Measurements from ENCODE around the gene DNAJC25. TPM values are rescaled to one million over a fixed set of nuclear protein-coding genes. Genes with fewer than 3 reads are reported as not detected.

The DNAJC25 gene
- total and polyA plus RNA-seq, 8 donors, result 5.4 to 15.6 (median 11.6) TPM

- no peak for TF ChIP-seq CTCF (IDR thresholded peaks at IDR 0.05)
- no peak overlapping the region for H3K27ac ChIP-seq
- intact Hi-C loops (cut with DNase I), result no loop called here
- ATAC-seq (no peak), DNase-seq (no peak)
- no peaks in the 10 kb centered on the region for H3K4me1 ChIP-seq
- no peak overlapping the region for H3K4me3 ChIP-seq
- H3K9me3 ChIP-seq, result no peaks in the 10 kb centered on the region
- peaks cover 0 to 37% of the 10 kb centered on the region in 2 donors for H3K36me3 ChIP-seq
- no peaks in the 10 kb centered on the region for H3K27me3 ChIP-seq
Observed at GRCh38 chr9:111644195-111644772, 13.2 kb downstream of the DNAJC25 start.

DNA sequence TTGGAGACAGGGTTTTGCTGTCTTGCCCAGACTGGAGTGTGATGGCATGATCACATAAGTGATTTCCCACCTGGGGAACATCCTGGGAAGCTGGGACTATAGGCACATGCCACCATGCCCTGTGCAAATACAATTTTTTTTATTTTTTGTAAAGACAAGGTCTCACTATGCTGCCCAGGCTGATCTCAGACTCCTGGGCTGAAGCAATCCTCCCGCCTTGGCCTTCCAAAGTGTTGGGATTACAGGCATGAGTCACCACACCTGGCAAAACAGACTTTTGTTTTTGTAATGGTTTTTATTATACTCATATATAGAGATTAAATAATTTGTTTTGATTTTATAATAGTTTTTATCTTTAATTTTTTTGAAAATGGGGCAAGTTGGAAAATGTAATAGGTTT lies 14.7 kb downstream of the DNAJC25 start:
- Histone ChIP-seq H3K27ac (no peak overlapping the region), H3K4me3 (no peak overlapping the region), H3K36me3 (peaks cover 0 to 51% of the 10 kb centered on the region in 2 donors), H3K4me1 (no peaks in the 10 kb centered on the region), H3K27me3 (no peaks in the 10 kb centered on the region), H3K9me3 (no peaks in the 10 kb centered on the region)
- intact Hi-C loops (cut with DNase I), result no loop called here
- ATAC-seq, result no peak
- no peak for TF ChIP-seq CTCF (IDR thresholded peaks at IDR 0.05)
- no peak for DNase-seq

DNA sequence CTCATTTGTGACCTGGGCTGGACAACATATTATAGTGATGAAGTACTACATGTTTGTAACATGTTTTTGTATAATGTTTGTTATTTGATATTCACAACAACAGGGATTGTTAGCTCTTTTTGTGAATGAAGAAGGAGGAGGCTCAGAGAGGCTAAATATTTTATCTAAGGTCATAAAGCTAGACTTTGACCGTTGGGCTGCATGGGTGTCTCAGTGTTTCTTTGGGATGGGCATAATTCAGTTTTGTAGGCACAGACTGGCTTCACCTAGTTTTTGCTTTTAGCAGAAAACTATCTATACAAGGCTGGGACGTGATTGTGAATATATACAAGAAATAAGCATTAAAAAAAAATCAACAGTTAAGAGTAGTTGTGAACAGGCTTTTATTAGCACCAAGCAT lies 15.3 kb downstream of the DNAJC25 start:
- peaks cover 0 to 51% of the 10 kb centered on the region in 2 donors for H3K36me3 ChIP-seq
- TF ChIP-seq CTCF (IDR thresholded peaks at IDR 0.05), result no peak
- intact Hi-C loops (cut with DNase I), result no loop called here
- H3K27me3 ChIP-seq, result no peaks in the 10 kb centered on the region
- DNase-seq (no peak), ATAC-seq (no peak)
- no peaks in the 10 kb centered on the region for H3K4me1 ChIP-seq
- no peaks in the 10 kb centered on the region for H3K9me3 ChIP-seq
- no peak overlapping the region for H3K4me3 ChIP-seq
- no peak overlapping the region for H3K27ac ChIP-seq

- peak; percentile 50 for ATAC-seq
- intact Hi-C loops (cut with DNase I), result no loop called here
- H3K4me3 ChIP-seq, result no peak overlapping the region
- no peak for DNase-seq
- no peaks in the 10 kb centered on the region for H3K27me3 ChIP-seq
- H3K27ac ChIP-seq, result peak overlapping the region; percentile 55 to 69
- TF ChIP-seq CTCF (IDR thresholded peaks at IDR 0.05), result no peak
- H3K4me1 ChIP-seq, result no peaks in the 10 kb centered on the region
- no peaks in the 10 kb centered on the region for H3K9me3 ChIP-seq
- peaks cover 0 to 47% of the 10 kb centered on the region in 2 donors for H3K36me3 ChIP-seq
Observed at GRCh38 chr9:111648066-111648465, 16.9 kb downstream of the DNAJC25 start.

DNA sequence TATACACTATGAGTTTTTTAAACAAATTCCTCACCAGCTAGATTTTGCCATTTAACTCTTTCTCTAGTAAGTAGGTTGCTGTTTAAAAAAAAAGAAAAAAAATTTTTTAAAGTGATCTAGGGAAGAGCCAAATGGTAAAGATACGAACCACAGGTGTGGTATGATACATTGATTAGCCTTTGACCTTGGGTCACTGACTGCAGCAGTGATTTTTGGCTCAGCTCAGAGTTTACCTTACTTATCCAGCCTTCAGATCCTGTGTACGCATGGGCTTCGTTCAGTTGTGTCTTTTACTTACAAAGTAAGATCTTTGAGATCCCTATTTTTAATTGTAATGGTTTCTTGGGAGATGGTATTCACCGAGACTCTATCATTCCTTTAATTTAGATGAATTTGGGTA lies 17.9 kb downstream of the DNAJC25 start:
- Histone ChIP-seq H3K4me3 (no peak overlapping the region), H3K4me1 (no peaks in the 10 kb centered on the region), H3K27me3 (no peaks in the 10 kb centered on the region), H3K36me3 (peaks cover 0 to 52% of the 10 kb centered on the region in 2 donors), H3K9me3 (no peaks in the 10 kb centered on the region), H3K27ac (no peak overlapping the region)
- ATAC-seq (no peak), DNase-seq (no peak)
- intact Hi-C loops (cut with DNase I), result no loop called here
- no peak for TF ChIP-seq CTCF (IDR thresholded peaks at IDR 0.05)

Data from left lung (tissue), 10 donors.